Activated naive CD4-positive, alpha-beta T cell treated with anti-CD3 and anti-CD28 coated beads, Interleukin-2, amount 50 U/mL, for 16 hours (primary cell): ENCODE measurements around the gene SPATS2.
A peak's percentile ranks its signal among the peaks of the same experiment; 100 is the strongest.

Source experiments
- DNase-seq: peaks from one replicate; pipeline ENCODE4 v3.0.0-alpha.2; 2020

The SPATS2 gene

GRCh38 chr12:49543221-49543913 lies 176.1 kb downstream of the SPATS2 start:
- DNase-seq = no peak

GRCh38 chr12:49543914-49544815 lies 176.9 kb downstream of the SPATS2 start:
- DNase-seq = no peak

GRCh38 chr12:49545815-49546214 lies 178.6 kb downstream of the SPATS2 start:
- no peak for DNase-seq

GRCh38 chr12:49546481-49546880 lies 179.2 kb downstream of the SPATS2 start:
- DNase-seq = no peak

DNA sequence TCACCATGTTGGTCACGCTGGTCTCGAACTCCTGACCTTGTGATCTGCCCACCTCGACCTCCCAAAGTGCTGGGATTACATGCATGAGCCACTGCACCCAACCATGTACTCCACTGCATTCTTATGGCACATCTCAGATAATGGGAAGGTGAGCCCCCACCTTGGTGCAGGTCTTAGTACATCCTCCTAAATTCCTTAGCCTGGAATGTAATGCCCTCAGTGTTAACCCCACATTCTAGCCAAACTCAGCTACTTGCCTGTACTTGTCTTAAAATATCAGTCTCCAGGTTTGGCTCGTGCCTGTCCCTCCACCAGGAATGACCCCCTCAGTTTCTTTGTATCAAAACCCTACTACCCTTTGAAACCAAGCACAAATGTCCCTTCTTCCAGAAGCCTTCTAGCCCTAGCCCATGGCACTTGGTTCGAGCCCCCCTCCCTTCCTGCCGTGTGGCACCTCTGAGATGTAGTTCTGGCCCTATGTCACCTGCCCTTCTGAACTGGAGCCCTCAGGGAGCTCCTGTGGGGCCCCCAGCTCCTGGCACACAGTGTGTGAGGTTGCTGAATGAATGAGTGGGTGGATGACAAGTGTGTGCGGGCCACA lies 179.9 kb downstream of the SPATS2 start:
- DNase-seq = no peak

GRCh38 chr12:49548481-49548821 lies 181.2 kb downstream of the SPATS2 start:
- DNase-seq = no peak

GRCh38 chr12:49548822-49549648 lies 181.8 kb downstream of the SPATS2 start:
- DNase-seq = peak; percentile 42

DNA sequence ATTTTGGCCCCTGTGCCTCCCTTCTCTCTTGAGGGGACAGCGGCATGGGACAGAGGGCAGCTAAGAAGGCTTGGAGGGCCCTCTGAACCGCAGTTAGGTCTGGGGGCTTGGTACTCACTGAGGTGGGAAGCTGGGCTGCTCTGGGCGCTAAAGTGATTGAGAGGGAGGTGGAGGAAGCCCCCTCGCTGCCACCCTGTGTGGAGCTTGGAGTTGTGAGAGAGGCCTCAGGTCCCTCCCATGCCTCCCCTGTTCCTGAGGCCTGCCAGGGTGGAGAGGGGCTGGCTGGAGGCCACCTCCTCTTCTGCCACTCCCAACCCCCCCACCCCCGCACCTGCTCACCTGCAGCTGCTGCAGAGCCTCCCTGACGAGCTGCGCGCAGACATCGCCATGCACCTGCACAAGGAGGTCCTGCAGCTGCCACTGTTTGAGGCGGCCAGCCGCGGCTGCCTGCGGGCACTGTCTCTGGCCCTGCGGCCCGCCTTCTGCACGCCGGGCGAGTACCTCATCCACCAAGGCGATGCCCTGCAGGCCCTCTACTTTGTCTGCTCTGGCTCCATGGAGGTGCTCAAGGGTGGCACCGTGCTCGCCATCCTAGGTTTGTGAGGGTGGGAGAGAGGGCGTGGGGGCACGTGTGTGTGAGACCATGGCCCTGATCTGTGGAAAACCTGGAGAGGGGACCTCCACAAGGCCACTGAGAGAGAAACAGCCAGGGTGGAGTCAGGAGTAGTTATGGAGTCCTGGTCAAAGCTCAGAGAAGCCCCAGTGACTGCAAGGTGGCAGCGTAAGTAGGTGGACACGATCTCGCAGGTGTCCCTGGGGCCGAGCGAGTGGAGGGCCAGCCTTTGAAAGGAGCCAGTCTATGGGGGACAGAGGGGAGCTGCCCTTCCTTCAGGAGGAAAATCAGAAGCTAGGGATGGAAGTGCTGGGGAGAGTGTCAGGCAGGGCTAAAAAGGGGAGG lies 182.8 kb downstream of the SPATS2 start:
- DNase-seq = no peak

DNA sequence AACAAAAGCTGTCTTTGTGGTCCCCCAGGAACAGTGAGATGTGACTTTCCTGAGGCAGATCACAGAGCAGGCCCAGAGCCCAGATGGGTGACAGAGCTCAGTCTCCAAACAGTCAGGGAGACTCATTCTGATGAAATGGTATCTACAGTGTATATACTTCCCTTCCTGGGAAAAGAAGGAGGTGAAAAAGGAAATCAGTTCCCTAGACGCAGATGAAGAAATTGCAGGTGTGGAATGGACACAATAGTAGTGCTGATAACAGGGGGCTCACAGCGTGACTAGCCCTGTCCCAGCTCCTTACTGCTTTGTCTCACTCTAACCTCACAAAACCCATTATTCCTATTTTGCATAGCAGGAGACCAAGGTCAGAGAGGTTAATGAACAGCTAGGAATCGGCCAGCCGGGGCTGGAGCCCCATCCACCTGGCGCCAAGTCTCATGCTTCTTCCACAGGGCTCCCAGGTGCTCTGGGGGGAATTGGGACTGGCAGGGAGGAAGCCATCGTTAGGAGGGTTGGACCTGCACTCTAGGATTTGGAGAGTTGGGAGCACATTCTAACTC lies 183.5 kb downstream of the SPATS2 start:
- DNase-seq = no peak

DNA sequence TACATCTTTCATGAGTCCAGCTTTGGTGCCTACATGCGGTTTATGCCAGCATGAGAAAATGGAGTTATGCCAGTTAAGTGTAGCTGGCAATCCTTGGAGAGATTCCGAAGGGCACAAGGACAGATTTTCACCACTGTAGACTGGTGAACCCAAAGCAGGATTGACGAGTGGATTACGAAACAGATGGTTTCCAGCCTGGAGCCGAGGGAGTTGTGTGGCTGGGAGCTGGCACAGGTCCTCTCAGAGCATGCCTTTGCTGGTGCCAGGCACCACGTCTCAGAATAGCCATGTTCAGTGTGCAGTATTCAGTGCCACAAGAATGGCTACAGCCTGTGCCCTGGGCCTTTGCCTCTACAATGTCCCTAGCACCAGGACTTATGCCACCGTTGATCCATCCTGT lies 184.8 kb downstream of the SPATS2 start:
- no peak for DNase-seq

- DNase-seq = no peak
Measured at GRCh38 chr12:49552425-49552824, 185.2 kb downstream of the SPATS2 start.

DNA sequence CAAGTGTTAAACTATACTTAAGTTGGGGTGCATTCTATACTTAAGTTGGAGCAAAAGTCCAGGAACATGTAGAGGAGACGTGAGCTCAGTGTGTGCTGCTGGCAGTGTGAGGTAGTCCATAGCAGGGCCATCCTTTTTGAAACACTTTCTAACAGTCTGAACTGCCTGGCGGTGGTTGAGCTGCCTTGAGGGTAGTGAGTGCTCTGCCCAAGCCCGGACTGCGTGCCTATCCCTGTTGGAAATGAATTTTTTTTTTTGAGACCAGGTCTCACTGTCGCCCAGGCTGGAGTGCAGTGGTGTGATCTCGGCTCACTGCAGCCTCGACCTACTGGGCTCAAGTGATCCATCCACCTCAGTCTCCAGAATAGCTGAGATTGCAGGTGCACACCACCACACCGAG lies 185.6 kb downstream of the SPATS2 start:
- no peak for DNase-seq

DNA sequence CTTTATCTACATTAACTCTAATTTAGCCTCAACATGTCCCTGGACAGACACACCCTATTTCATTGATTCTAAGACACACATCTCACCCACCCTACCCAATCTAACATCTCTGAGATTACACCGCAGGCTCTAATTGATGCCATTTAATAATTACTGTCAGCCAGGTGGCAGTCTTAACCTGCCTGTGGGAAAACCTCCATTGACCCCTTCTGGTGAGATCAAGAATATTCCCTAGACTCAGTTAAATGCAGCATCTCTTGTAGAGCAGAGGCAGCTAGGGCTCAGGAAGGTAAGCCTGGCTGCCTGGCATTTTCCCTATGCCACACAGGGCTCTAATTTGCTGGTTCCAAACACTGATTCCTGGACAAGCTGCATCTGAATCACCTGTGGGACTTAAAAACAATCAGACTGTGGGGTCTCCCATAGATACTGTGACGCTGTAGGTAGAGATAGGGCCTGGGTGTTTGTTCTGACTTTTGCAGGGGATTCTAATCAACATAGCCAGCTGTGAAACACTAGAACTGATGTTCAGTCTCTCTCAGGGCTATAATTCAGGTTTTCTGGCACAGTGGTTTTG lies 186.3 kb downstream of the SPATS2 start:
- no peak for DNase-seq

- no peak for DNase-seq
Measured at GRCh38 chr12:49554266-49554665, 187.0 kb downstream of the SPATS2 start.

GRCh38 chr12:49555631-49556390 lies 188.5 kb downstream of the SPATS2 start:
- DNase-seq = no peak

GRCh38 chr12:49556391-49557186 lies 189.3 kb downstream of the SPATS2 start:
- no peak for DNase-seq

- no peak for DNase-seq
Measured at GRCh38 chr12:49557187-49557916, 190.1 kb downstream of the SPATS2 start.

- no peak for DNase-seq
Measured at GRCh38 chr12:49557917-49558215, 190.6 kb downstream of the SPATS2 start.

GRCh38 chr12:49558526-49558925 lies 191.3 kb downstream of the SPATS2 start:
- no peak for DNase-seq
